NCI-H748 (cell line): ENCODE measurements around the gene TRIM31.

Experiments
- DNase-seq: peaks from one replicate; lab custom pipeline; 2025; ENCODE audit not compliant: unreplicated experiment; lab: John Stamatoyannopoulos, UW

TRIM31 gene

GRCh38 chr6:30087876-30088275 is 25.0 kb downstream of the TRIM31 start:
- no peak for DNase-seq

GRCh38 chr6:30077218-30077617 is 35.7 kb downstream of the TRIM31 start:
- DNase-seq, result no peak

- peak; percentile 52 for DNase-seq
Observed at GRCh38 chr6:30075790-30076732, 36.8 kb downstream of the TRIM31 start.

- peak; percentile 51 for DNase-seq
Observed at GRCh38 chr6:30075094-30075789, 37.6 kb downstream of the TRIM31 start, which contains the start of gene RNF39. RNF39 (minus strand) TSS chr6:30075769; CDS start chr6:30075585, 184 bp downstream.

- DNase-seq, result peak; percentile 32
Observed at GRCh38 chr6:30074331-30075093, 38.4 kb downstream of the TRIM31 start.

GRCh38 chr6:30073489-30074235 is 39.2 kb downstream of the TRIM31 start:
- no peak for DNase-seq

- no peak for DNase-seq
Observed at GRCh38 chr6:30071858-30072257, 41.0 kb downstream of the TRIM31 start.

GRCh38 chr6:30071081-30071818 is 41.6 kb downstream of the TRIM31 start:
- DNase-seq, result no peak

GRCh38 chr6:30067460-30068139 is 45.3 kb downstream of the TRIM31 start:
- DNase-seq, result no peak

- DNase-seq, result peak; percentile 100
Observed at GRCh38 chr6:30066577-30067459, 46.1 kb downstream of the TRIM31 start, which contains the start of gene PPP1R11. PPP1R11 (plus strand) TSS chr6:30067198; CDS start chr6:30067411, 213 bp downstream.

GRCh38 chr6:30066082-30066481 is 46.8 kb downstream of the TRIM31 start:
- no peak for DNase-seq

- no peak for DNase-seq
Observed at GRCh38 chr6:30063315-30063714, 49.6 kb downstream of the TRIM31 start.

GRCh38 chr6:30062471-30063178 is 50.3 kb downstream of the TRIM31 start:
- DNase-seq, result no peak

GRCh38 chr6:30061858-30062458 is 50.9 kb downstream of the TRIM31 start:
- DNase-seq, result peak; percentile 55

GRCh38 chr6:30061092-30061857 is 51.6 kb downstream of the TRIM31 start, which contains the start of gene POLR1H:
POLR1H (plus strand) TSS chr6:30061265; CDS start chr6:30061525, 260 bp downstream.
- peak; percentile 99 for DNase-seq

GRCh38 chr6:30060606-30061091 is 52.2 kb downstream of the TRIM31 start:
- peak; percentile 48 for DNase-seq
